Measurements from ENCODE around the gene S100Z. TPM values are rescaled to one million over a fixed set of nuclear protein-coding genes. Genes with fewer than 3 reads are reported as not detected.

The S100Z gene
- total and polyA plus RNA-seq, 2 donors (not counting 1 experiment from before 2014, with no cell fraction given), result 1.0 to 2.4 TPM

DNA sequence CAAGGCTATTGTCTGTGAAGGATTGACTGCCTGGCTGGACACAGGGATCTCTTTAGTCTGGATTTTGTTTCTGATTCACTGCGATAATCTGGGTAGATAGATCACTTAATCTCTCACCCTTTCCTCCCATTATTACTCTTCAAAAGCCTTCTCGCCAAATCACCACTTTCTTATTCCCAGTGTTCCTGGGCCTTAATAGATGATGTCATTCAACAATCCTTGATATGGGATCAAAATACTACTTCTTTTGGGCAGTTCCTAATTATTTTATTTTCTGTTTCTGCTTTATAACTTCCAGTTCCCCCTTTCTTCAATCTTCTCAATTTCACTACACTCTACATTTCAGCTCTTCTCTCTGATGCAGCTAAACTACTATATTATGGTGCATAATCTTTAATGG lies 96.3 kb downstream of the S100Z start:
- Mint-ChIP-seq H3K27ac (no peak overlapping the region), H3K4me1 (no peaks in the 10 kb centered on the region), H3K4me3 (no peak overlapping the region), H3K27me3 (peaks cover 34% of the 10 kb centered on the region), H3K9me3 (ENCODE audit: insufficient read depth) (peaks cover under 1% of the 10 kb centered on the region)
- POLR2A ChIA-PET, result no interaction called here
- no peak overlapping the region for H3K27ac ChIP-seq (ENCODE audit: low read length in 2 of 2)
- peaks cover 0 to 7% (median 1%) of the 10 kb centered on the region in 4 experiments for H3K27me3 ChIP-seq (replicated peaks in 1 of 4; ENCODE audit: control extremely low read depth in 1 of 4, control insufficient read depth in 3 of 4, insufficient read depth in 4 of 4, low read length in 3 of 4)
- no peaks in the 10 kb centered on the region for H3K4me1 ChIP-seq (ENCODE audit: control insufficient read depth in 2 of 2, insufficient read depth in 2 of 2, low read length in 2 of 2)
- intact Hi-C loops (cut with micrococcal nuclease), result no loop called here
- no CpG with 5 or more reads among the region's 2 CpGs for WGBS (ENCODE audit: insufficient coverage)
- TF ChIP-seq, protein P1, sequence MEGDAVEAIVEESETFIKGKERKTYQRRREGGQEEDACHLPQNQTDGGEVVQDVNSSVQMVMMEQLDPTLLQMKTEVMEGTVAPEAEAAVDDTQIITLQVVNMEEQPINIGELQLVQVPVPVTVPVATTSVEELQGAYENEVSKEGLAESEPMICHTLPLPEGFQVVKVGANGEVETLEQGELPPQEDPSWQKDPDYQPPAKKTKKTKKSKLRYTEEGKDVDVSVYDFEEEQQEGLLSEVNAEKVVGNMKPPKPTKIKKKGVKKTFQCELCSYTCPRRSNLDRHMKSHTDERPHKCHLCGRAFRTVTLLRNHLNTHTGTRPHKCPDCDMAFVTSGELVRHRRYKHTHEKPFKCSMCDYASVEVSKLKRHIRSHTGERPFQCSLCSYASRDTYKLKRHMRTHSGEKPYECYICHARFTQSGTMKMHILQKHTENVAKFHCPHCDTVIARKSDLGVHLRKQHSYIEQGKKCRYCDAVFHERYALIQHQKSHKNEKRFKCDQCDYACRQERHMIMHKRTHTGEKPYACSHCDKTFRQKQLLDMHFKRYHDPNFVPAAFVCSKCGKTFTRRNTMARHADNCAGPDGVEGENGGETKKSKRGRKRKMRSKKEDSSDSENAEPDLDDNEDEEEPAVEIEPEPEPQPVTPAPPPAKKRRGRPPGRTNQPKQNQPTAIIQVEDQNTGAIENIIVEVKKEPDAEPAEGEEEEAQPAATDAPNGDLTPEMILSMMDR (IDR thresholded peaks at IDR 0.05), result no peak
- TF ChIP-seq EZH2 (IDR thresholded peaks at IDR 0.05; ENCODE audit: borderline replicate concordance, insufficient read depth, low read depth, low read length, poor library complexity, severe bottlenecking), result no peak
- no peak overlapping the region for H3K4me2 ChIP-seq (replicated peaks; ENCODE audit: low read depth, low read length, poor library complexity, severe bottlenecking)
- no peaks in the 10 kb centered on the region for H3K79me2 ChIP-seq (ENCODE audit: control insufficient read depth, insufficient read depth, low read length)
- H4K20me1 ChIP-seq (ENCODE audit: control insufficient read depth, insufficient read depth, low read length, poor library complexity, severe bottlenecking), result no peaks in the 10 kb centered on the region
- H3K9me3 ChIP-seq (ENCODE audit: control extremely low read depth in 1 of 3, control insufficient read depth in 2 of 3, insufficient read depth in 1 of 3, low read length in 2 of 3), result no peaks in the 10 kb centered on the region
- H3K36me3 ChIP-seq (replicated peaks in 1 of 2; ENCODE audit: control extremely low read depth in 1 of 2, control insufficient read depth in 1 of 2, extremely low read depth in 1 of 2, insufficient read depth in 2 of 2, low read length in 1 of 2), result no peaks in the 10 kb centered on the region
- no peak for DNase-seq
- no peak overlapping the region for H3K4me3 ChIP-seq (ENCODE audit: control extremely low read depth in 1 of 5, extremely low read depth in 1 of 5, insufficient read depth in 1 of 5, low read depth in 2 of 5, low read length in 4 of 5)
- CTCF ChIA-PET, result no interaction called here
- H3K9ac ChIP-seq (ENCODE audit: low read length), result no peak overlapping the region
- H2AFZ ChIP-seq (ENCODE audit: insufficient read depth, low read depth, low read length, poor library complexity, severe bottlenecking), result no peak overlapping the region
- no peak for ATAC-seq (ENCODE audit: low read depth)

DNA sequence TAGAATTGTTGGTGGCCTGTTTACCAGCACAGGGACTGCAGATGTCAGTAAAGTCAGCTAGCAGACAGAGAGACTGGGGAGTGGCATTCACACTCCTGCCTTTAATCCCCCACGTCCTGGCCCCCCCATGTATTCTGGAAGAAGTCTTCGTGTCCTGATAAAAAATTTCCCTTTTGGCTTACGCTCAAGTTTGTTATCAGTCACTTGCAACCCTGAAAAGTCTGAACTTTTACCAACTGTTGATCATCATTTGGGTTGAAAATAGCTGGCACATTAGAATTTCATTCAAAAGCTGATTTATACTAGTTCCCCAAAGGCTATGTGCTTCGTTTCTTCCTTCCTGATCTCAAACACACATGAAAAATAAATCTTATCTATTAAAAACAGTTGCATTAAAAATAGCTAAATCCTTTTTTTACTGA lies 97.3 kb downstream of the S100Z start:
- DNase-seq (no peak), ATAC-seq (ENCODE audit: low read depth) (no peak)
- no peaks in the 10 kb centered on the region for H3K9me3 ChIP-seq (ENCODE audit: control extremely low read depth in 1 of 3, control insufficient read depth in 2 of 3, insufficient read depth in 1 of 3, low read length in 2 of 3)
- no peak overlapping the region for H3K4me2 ChIP-seq (replicated peaks; ENCODE audit: low read depth, low read length, poor library complexity, severe bottlenecking)
- H3K27me3 ChIP-seq (replicated peaks in 1 of 4; ENCODE audit: control extremely low read depth in 1 of 4, control insufficient read depth in 3 of 4, insufficient read depth in 4 of 4, low read length in 3 of 4), result peaks cover 0 to 8% (median 1%) of the 10 kb centered on the region in 4 experiments
- TF ChIP-seq, protein P1 (IDR thresholded peaks at IDR 0.05), result no peak
- no peak overlapping the region for H3K4me3 ChIP-seq (ENCODE audit: control extremely low read depth in 1 of 5, extremely low read depth in 1 of 5, insufficient read depth in 1 of 5, low read depth in 2 of 5, low read length in 4 of 5)
- Mint-ChIP-seq H3K27ac (no peak overlapping the region), H3K4me1 (no peaks in the 10 kb centered on the region), H3K27me3 (peaks cover 38% of the 10 kb centered on the region), H3K4me3 (no peak overlapping the region), H3K9me3 (ENCODE audit: insufficient read depth) (no peaks in the 10 kb centered on the region)
- no peak overlapping the region for H3K27ac ChIP-seq (ENCODE audit: low read length in 2 of 2)
- no peak overlapping the region for H2AFZ ChIP-seq (ENCODE audit: insufficient read depth, low read depth, low read length, poor library complexity, severe bottlenecking)
- no peaks in the 10 kb centered on the region for H3K79me2 ChIP-seq (ENCODE audit: control insufficient read depth, insufficient read depth, low read length)
- CTCF ChIA-PET, result no interaction called here
- H3K36me3 ChIP-seq (replicated peaks in 1 of 2; ENCODE audit: control extremely low read depth in 1 of 2, control insufficient read depth in 1 of 2, extremely low read depth in 1 of 2, insufficient read depth in 2 of 2, low read length in 1 of 2), result no peaks in the 10 kb centered on the region
- H4K20me1 ChIP-seq (ENCODE audit: control insufficient read depth, insufficient read depth, low read length, poor library complexity, severe bottlenecking), result no peaks in the 10 kb centered on the region
- no peak overlapping the region for H3K9ac ChIP-seq (ENCODE audit: low read length)
- no peaks in the 10 kb centered on the region for H3K4me1 ChIP-seq (ENCODE audit: control insufficient read depth in 2 of 2, insufficient read depth in 2 of 2, low read length in 2 of 2)
- intact Hi-C loops (cut with micrococcal nuclease), result no loop called here
- 55% methylated on average over 2 of the region's 4 CpGs for WGBS (ENCODE audit: insufficient coverage)
- POLR2A ChIA-PET, result no interaction called here
